Caco-2 (cell line): Measurements from ENCODE around the gene NACA2. TPM values are rescaled to one million over a fixed set of nuclear protein-coding genes. Genes with fewer than 3 reads are reported as not detected.

Experiments used
- BruUV-seq: library from RNA; stranded (reverse); fragments of 400-500 nt; replicated peaks from 2 replicates; lab custom pipeline; 2021; lab: Mats Ljungman, UMichigan
- CTCF ChIA-PET: fragments of 300-600 bp; sonication (Branson Sonifier 250); formaldehyde crosslinking; loops from one replicate; lab custom pipeline; 2022; ENCODE audit warnings: antibody characterized with exemption; lab: Charles Lee
- POLR2A ChIA-PET: fragments of 300-600 bp; sonication (Branson Sonifier 250); formaldehyde crosslinking; loops from one replicate; lab custom pipeline; 2022; ENCODE audit warnings: antibody characterized with exemption; lab: Charles Lee
- DNase-seq, 2 experiments: peaks; one replicate each; pipeline versions ENCODE4 v3.0.0 to v3.0.0-alpha.2; 2020 to 2022
- H3K27me3 ChIP-seq: replicated peaks from 2 replicates; pipeline ENCODE4 v1.6.0; 2011; ENCODE audit warnings: low read length; ENCODE audit not compliant: control insufficient read depth, insufficient read depth
- H3K36me3 ChIP-seq: 2 replicates; pipeline ENCODE4 v1.5.1; 2011; ENCODE audit warnings: low read length; ENCODE audit not compliant: control insufficient read depth, insufficient read depth
- H3K4me1 ChIP-seq: fragments of 250-450 bp; sonication (Bioruptor Pico); 2 replicates; pipeline ENCODE4 v1.5.1; 2020; ENCODE audit warnings: mild to moderate bottlenecking
- H3K4me3 ChIP-seq: 2 replicates; pipeline ENCODE4 v1.5.1; 2011; ENCODE audit warnings: low read depth, mild to moderate bottlenecking, control low read depth, low read length
- H3K9me3 ChIP-seq: fragments of 250-450 bp; sonication (Bioruptor Pico); 2 replicates; pipeline ENCODE4 v1.5.1; 2020; ENCODE audit warnings: mild to moderate bottlenecking, moderate library complexity
- H3K27ac Mint-ChIP-seq: one replicate; pipeline ENCODE4 v1.8.0; 2022; ENCODE audit warnings: mixed read lengths; ENCODE audit not compliant: unreplicated experiment
- H3K27me3 Mint-ChIP-seq: one replicate; pipeline ENCODE4 v1.8.0; 2022; ENCODE audit warnings: mixed read lengths; ENCODE audit not compliant: insufficient read depth, unreplicated experiment
- H3K36me3 Mint-ChIP-seq: one replicate; pipeline ENCODE4 v1.8.0; 2022; ENCODE audit warnings: mild to moderate bottlenecking, mixed read lengths; ENCODE audit not compliant: insufficient read depth, unreplicated experiment
- H3K4me1 Mint-ChIP-seq: one replicate; pipeline ENCODE4 v1.8.0; 2022; ENCODE audit warnings: low read depth, mixed read lengths; ENCODE audit not compliant: unreplicated experiment
- H3K4me3 Mint-ChIP-seq: one replicate; pipeline ENCODE4 v1.8.0; 2022; ENCODE audit warnings: mild to moderate bottlenecking, moderate library complexity, mixed read lengths; ENCODE audit not compliant: unreplicated experiment
- H3K9me3 Mint-ChIP-seq: one replicate; pipeline ENCODE4 v1.8.0; 2022; ENCODE audit warnings: mixed read lengths; ENCODE audit not compliant: unreplicated experiment
- intact Hi-C: fragments of 100-400 bp; cut with micrococcal nuclease; formaldehyde crosslinking; loops from one replicate; pipeline ENCODE4 v1.10.0; 2022; ENCODE audit not compliant: unreplicated experiment
- total RNA-seq: library from RNA; stranded (reverse); gene quantifications from 2 replicates; pipeline ENCODE4 v1.2.3, GENCODE V29; 2022
- TF ChIP-seq, protein P1 (sequence below), 2 experiments: fragments of 200-600 bp in 1 of 2; IDR thresholded peaks; 1 replicate in 1 of 2; 2 replicates in 1 of 2; pipeline versions ENCODE4 v1.5.1 to v1.8.0; 2011 to 2022; ENCODE audit warnings: antibody characterized with exemption in 1 of 2, control low read depth in 1 of 2, inconsistent platforms in 1 of 2, low read depth in 1 of 2, low read length in 1 of 2, mild to moderate bottlenecking in 1 of 2, moderate library complexity in 1 of 2; ENCODE audit not compliant: insufficient read depth in 1 of 2, severe bottlenecking in 1 of 2, unreplicated experiment in 1 of 2

Gene NACA2
- total RNA-seq, 1 experiment from 2014 or later: not detected

DNA sequence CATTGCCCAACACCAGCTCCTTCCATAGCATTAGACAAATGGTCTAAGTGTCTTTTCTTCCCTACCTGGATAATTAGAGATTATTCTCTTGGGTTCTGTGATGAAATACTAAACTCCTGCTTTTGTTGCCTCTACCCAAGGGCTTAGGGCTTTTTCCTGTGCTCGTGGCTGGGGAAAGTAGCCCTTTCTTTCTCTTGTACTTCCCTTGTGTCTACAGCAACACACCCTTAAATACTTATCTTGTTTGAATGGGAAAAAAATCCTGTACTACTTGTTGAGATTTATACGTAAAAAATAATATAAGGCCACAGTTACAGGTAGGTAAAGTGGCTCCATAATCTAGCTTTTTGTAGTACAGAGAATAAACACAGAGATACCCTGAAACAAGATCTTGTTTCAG, 7.0 kb upstream of the NACA2 start:
- ChIA-PET POLR2A (no interaction called here), CTCF (no interaction called here)
- no peak overlapping the region for H3K4me3 ChIP-seq
- no TSS peak for BruUV-seq
- Mint-ChIP-seq H3K4me1 (no peaks in the 10 kb centered on the region), H3K4me3 (no peak overlapping the region), H3K27ac (no peak overlapping the region), H3K9me3 (no peaks in the 10 kb centered on the region), H3K27me3 (peaks cover 3% of the 10 kb centered on the region), H3K36me3 (no peaks in the 10 kb centered on the region)
- H3K4me1 ChIP-seq: no peaks in the 10 kb centered on the region
- TF ChIP-seq, protein P1, sequence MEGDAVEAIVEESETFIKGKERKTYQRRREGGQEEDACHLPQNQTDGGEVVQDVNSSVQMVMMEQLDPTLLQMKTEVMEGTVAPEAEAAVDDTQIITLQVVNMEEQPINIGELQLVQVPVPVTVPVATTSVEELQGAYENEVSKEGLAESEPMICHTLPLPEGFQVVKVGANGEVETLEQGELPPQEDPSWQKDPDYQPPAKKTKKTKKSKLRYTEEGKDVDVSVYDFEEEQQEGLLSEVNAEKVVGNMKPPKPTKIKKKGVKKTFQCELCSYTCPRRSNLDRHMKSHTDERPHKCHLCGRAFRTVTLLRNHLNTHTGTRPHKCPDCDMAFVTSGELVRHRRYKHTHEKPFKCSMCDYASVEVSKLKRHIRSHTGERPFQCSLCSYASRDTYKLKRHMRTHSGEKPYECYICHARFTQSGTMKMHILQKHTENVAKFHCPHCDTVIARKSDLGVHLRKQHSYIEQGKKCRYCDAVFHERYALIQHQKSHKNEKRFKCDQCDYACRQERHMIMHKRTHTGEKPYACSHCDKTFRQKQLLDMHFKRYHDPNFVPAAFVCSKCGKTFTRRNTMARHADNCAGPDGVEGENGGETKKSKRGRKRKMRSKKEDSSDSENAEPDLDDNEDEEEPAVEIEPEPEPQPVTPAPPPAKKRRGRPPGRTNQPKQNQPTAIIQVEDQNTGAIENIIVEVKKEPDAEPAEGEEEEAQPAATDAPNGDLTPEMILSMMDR (IDR thresholded peaks at IDR 0.05; ENCODE audit: insufficient read depth in 1 of 2, low read depth in 1 of 2, low read length in 1 of 2, severe bottlenecking in 1 of 2, unreplicated experiment in 1 of 2): no peak
- peaks cover 2% of the 10 kb centered on the region for H3K27me3 ChIP-seq
- intact Hi-C loops: no loop called here
- no peaks in the 10 kb centered on the region for H3K9me3 ChIP-seq
- H3K36me3 ChIP-seq: no peaks in the 10 kb centered on the region
- no peak for DNase-seq

DNA sequence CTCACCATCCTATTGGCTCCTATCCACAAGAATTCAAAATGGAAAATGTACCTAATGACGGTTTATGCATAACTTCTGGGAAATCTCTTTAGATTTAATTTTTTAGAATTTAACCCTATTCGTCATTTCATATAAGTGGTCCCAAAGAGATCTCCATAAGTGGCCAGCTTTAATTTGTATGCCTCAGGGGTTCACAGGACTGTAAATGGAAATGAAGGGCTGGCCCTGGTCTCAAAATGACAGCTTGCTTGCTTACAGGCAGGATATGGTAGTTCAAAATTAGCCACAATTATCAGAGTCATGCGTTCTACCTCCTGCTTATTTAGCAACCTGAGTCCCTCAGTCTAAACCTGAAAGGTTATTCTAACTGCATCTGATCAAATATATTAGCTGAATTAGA, 6.6 kb upstream of the NACA2 start:
- Histone ChIP-seq H3K27me3 (peaks cover 2% of the 10 kb centered on the region), H3K4me3 (no peak overlapping the region), H3K36me3 (no peaks in the 10 kb centered on the region), H3K9me3 (no peaks in the 10 kb centered on the region), H3K4me1 (no peaks in the 10 kb centered on the region)
- TF ChIP-seq, protein P1 (IDR thresholded peaks at IDR 0.05; ENCODE audit: insufficient read depth in 1 of 2, low read depth in 1 of 2, low read length in 1 of 2, severe bottlenecking in 1 of 2, unreplicated experiment in 1 of 2): no peak
- ChIA-PET POLR2A (no interaction called here), CTCF (no interaction called here)
- intact Hi-C loops: no loop called here
- Mint-ChIP-seq H3K27me3 (peaks cover 3% of the 10 kb centered on the region), H3K9me3 (no peaks in the 10 kb centered on the region), H3K27ac (no peak overlapping the region), H3K4me1 (no peaks in the 10 kb centered on the region), H3K4me3 (no peak overlapping the region), H3K36me3 (no peaks in the 10 kb centered on the region)
- no TSS peak for BruUV-seq
- DNase-seq: no peak

DNA sequence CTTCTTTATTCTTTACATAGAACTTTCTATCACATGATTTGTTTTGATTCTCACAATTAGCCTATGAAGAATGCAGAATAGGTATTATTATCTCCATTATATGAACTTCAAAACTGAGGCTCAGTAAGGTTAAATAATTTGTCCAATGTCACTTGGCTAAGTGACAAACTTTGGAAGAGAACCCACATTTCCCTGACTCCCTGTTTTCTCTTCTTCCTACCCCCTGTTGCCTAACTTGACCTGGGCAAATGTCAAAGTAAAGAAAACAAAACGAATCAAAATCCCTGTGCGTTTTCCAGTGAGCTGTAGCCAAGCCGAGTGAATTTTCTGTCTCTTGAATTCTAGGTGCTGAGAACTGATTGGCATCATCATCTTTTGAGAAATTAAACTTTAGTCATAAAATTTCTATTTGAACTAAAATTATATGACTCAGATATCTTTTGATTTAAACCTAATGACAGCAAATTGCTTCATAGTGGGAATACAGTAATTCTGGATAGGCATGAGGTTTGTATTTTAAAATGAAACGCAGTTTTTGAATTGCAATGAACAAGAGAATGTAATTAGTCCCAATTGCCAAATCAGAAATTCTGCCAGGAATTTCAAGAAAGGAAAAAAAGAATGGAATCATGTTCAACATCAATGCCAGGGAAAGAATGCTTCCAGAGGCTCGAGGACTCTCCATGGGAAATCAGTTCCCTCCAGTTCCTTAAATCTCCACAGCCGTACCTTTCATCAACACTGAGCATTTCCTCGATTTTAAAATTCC, 4.6 kb upstream of the NACA2 start:
- Mint-ChIP-seq H3K9me3 (no peaks in the 10 kb centered on the region), H3K4me1 (no peaks in the 10 kb centered on the region), H3K4me3 (no peak overlapping the region), H3K36me3 (no peaks in the 10 kb centered on the region), H3K27ac (no peak overlapping the region), H3K27me3 (peaks cover 3% of the 10 kb centered on the region)
- Histone ChIP-seq H3K4me3 (no peak overlapping the region), H3K36me3 (no peaks in the 10 kb centered on the region), H3K4me1 (no peaks in the 10 kb centered on the region), H3K9me3 (no peaks in the 10 kb centered on the region), H3K27me3 (peaks cover 2% of the 10 kb centered on the region)
- intact Hi-C loops: no loop called here
- ChIA-PET POLR2A (no interaction called here), CTCF (interaction anchor here (0.6 kb wide), 1 partner anchor 13 kb away, joined by 6 read pairs; no protein-coding TSS in a partner anchor)
- DNase-seq: no peak
- no TSS peak for BruUV-seq
- TF ChIP-seq, protein P1 (IDR thresholded peaks at IDR 0.05; ENCODE audit: insufficient read depth in 1 of 2, low read depth in 1 of 2, low read length in 1 of 2, severe bottlenecking in 1 of 2, unreplicated experiment in 1 of 2): no peak
